ENCODE measurements around the gene FMNL2.

DNA sequence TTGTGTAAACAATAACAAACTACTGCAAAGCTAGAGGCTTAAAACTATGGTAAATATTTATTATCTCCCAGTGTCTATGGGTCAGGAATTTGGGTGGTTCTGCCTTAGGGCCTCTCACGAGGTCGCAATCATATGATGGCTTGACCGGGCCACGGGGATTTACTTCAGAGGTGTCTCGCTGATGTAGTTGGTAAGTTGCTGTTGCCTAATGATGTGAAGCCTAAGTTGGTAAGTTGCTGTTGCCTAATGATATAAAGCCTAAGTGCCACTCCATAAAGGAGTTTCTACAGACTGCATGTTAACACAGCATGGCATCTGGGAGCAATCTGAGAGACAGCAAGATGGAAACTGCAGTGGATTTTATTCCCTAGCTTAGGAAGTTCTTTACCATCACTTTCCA, 35.8 kb downstream of the FMNL2 start:
- TF ChIP-seq POLR2A (IDR thresholded peaks at IDR 0.05; ENCODE audit: low read depth, low read length) (no peak), TAF1 (IDR thresholded peaks at IDR 0.05; ENCODE audit: low read depth, low read length) (no peak), POLR2AphosphoS5 (IDR thresholded peaks at IDR 0.05; ENCODE audit: low read depth, low read length) (no peak), POU2F2 (IDR thresholded peaks at IDR 0.05; ENCODE audit: low read depth, low read length) (no peak), PAX5 (IDR thresholded peaks at IDR 0.05; ENCODE audit: insufficient read depth, low read length, severe bottlenecking) (no peak)
